ENCODE results near the gene RNF26.

- TF ChIP-seq CTCF (tag by site-specific recombination; IDR thresholded peaks at IDR 0.05) (no peak), ZNF223 (tag by site-specific recombination; IDR thresholded peaks at IDR 0.05) (no peak), ZSCAN30 (tag by site-specific recombination; IDR thresholded peaks at IDR 0.05) (no peak), ZNF792 (tag by site-specific recombination; IDR thresholded peaks at IDR 0.05) (no peak), KLF16 (tag by site-specific recombination; IDR thresholded peaks at IDR 0.05) (no peak), ZNF10 (tag by site-specific recombination; IDR thresholded peaks at IDR 0.05) (no peak), ZSCAN4 (tag by site-specific recombination; IDR thresholded peaks at IDR 0.05) (no peak), ZNF292 (tag by site-specific recombination; IDR thresholded peaks at IDR 0.05; ENCODE audit: borderline replicate concordance, low read depth) (no peak), MZF1 (tag by site-specific recombination; IDR thresholded peaks at IDR 0.05; ENCODE audit: borderline replicate concordance) (no peak), YY1 (tag by site-specific recombination; IDR thresholded peaks at IDR 0.05) (no peak), ZNF302 (tag by site-specific recombination; IDR thresholded peaks at IDR 0.05; ENCODE audit: low read depth) (no peak)
These were observed 16.6 kb upstream of the RNF26 start for GRCh38 chr11:119317592-119318239.

Measured in HEK293 (cell line).